Measurements from ENCODE around the gene SSR1.
"Not testable (repeated sequence)": the region's sequence is repeated elsewhere in the genome, so short reads cannot be mapped to it uniquely, and the experiment has no call there.

GRCh38 chr6:7339007-7339732, 26.2 kb upstream of the SSR1 start:
- TF ChIP-seq POLR2A (IDR thresholded peaks at IDR 0.05), result not testable (repeated sequence)
- peak in 2 of 6 experiments; percentile 24 to 29 for TF ChIP-seq CTCF (IDR thresholded peaks at IDR 0.05)

All from Peyer's patch (tissue), 4 donors.